ENCODE measurements around the gene ANKRD10.

The ANKRD10 gene

DNA sequence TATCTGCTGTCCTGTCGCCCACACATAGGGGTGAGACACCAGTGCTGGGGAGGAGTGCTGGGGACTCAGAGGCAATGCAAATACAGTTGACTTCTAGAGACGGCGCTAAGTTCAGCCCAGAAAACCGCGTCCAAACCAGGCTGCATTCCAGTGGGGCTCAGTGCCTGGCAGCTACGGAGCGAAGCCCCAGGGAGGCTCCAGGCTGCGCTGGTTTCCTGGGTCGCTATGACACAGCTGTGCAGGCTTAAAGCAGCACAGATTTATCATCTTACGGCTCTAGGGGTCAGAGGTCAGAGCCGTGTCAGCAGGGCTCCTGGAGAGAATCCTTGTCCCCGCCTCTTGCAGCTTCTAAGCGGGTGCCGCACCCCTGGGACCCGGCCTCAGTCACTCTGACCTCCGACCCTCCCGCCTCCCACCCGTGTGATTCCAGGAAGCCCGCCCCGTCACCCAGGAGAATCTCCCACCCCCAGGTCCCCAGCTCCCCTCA is 61.6 kb downstream of the ANKRD10 start:
- peaks cover 4% of the 10 kb centered on the region for H3K27me3 ChIP-seq (ENCODE audit: insufficient read depth, poor library complexity, severe bottlenecking)
- H3K27ac ChIP-seq (replicated peaks), result no peak overlapping the region
- DNase-seq (ENCODE audit: low read depth in 1 of 2, low spot score in 1 of 2), result no peak
- TF ChIP-seq POLR2AphosphoS5 (IDR thresholded peaks at IDR 0.05; ENCODE audit: low read depth) (no peak), GABPA (IDR thresholded peaks at IDR 0.05; ENCODE audit: low read depth) (no peak), SPI1 (IDR thresholded peaks at IDR 0.05; ENCODE audit: borderline replicate concordance, low read depth) (no peak)
- TF ChIP-seq, protein P1, sequence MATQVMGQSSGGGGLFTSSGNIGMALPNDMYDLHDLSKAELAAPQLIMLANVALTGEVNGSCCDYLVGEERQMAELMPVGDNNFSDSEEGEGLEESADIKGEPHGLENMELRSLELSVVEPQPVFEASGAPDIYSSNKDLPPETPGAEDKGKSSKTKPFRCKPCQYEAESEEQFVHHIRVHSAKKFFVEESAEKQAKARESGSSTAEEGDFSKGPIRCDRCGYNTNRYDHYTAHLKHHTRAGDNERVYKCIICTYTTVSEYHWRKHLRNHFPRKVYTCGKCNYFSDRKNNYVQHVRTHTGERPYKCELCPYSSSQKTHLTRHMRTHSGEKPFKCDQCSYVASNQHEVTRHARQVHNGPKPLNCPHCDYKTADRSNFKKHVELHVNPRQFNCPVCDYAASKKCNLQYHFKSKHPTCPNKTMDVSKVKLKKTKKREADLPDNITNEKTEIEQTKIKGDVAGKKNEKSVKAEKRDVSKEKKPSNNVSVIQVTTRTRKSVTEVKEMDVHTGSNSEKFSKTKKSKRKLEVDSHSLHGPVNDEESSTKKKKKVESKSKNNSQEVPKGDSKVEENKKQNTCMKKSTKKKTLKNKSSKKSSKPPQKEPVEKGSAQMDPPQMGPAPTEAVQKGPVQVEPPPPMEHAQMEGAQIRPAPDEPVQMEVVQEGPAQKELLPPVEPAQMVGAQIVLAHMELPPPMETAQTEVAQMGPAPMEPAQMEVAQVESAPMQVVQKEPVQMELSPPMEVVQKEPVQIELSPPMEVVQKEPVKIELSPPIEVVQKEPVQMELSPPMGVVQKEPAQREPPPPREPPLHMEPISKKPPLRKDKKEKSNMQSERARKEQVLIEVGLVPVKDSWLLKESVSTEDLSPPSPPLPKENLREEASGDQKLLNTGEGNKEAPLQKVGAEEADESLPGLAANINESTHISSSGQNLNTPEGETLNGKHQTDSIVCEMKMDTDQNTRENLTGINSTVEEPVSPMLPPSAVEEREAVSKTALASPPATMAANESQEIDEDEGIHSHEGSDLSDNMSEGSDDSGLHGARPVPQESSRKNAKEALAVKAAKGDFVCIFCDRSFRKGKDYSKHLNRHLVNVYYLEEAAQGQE (IDR thresholded peaks at IDR 0.05; ENCODE audit: insufficient replicate concordance, low read depth), result no peak
- TF ChIP-seq, protein P2, sequence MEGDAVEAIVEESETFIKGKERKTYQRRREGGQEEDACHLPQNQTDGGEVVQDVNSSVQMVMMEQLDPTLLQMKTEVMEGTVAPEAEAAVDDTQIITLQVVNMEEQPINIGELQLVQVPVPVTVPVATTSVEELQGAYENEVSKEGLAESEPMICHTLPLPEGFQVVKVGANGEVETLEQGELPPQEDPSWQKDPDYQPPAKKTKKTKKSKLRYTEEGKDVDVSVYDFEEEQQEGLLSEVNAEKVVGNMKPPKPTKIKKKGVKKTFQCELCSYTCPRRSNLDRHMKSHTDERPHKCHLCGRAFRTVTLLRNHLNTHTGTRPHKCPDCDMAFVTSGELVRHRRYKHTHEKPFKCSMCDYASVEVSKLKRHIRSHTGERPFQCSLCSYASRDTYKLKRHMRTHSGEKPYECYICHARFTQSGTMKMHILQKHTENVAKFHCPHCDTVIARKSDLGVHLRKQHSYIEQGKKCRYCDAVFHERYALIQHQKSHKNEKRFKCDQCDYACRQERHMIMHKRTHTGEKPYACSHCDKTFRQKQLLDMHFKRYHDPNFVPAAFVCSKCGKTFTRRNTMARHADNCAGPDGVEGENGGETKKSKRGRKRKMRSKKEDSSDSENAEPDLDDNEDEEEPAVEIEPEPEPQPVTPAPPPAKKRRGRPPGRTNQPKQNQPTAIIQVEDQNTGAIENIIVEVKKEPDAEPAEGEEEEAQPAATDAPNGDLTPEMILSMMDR (IDR thresholded peaks at IDR 0.05; ENCODE audit: insufficient read depth, low read length), result no peak
- no peak overlapping the region for H3K4me3 ChIP-seq (replicated peaks; ENCODE audit: insufficient read depth, low read length)

DNA sequence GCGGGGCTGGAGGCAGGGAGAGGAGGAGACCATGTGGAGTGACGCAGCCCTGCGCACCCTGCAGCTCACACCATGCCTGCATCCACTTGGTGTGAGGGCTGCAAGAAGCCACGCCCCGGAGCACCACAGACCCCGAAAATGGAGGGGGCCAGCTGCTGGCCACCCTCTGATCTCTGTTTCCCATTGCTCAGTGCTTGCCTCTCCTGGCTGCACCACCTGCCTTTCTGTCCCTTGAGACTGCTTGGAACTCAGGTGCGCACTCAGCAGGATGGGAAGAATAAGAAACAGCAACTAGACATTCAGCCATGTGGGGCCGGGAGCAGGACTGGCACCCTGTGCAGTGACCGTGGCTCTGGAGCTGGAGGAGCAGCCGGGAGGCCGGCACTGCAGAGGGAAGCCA is 64.0 kb downstream of the ANKRD10 start:
- Histone ChIP-seq H3K27ac (replicated peaks) (no peak overlapping the region), H3K27me3 (ENCODE audit: insufficient read depth, poor library complexity, severe bottlenecking) (peaks cover 5% of the 10 kb centered on the region), H3K4me3 (replicated peaks; ENCODE audit: insufficient read depth, low read length) (no peak overlapping the region)
- no peak for DNase-seq (ENCODE audit: low read depth in 1 of 2, low spot score in 1 of 2)
- TF ChIP-seq, protein P2 (IDR thresholded peaks at IDR 0.05; ENCODE audit: insufficient read depth, low read length), result no peak
- TF ChIP-seq SPI1 (IDR thresholded peaks at IDR 0.05; ENCODE audit: borderline replicate concordance, low read depth) (no peak), GABPA (IDR thresholded peaks at IDR 0.05; ENCODE audit: low read depth) (no peak), POLR2AphosphoS5 (IDR thresholded peaks at IDR 0.05; ENCODE audit: low read depth) (no peak)
- TF ChIP-seq, protein P1 (IDR thresholded peaks at IDR 0.05; ENCODE audit: insufficient replicate concordance, low read depth), result no peak

DNA sequence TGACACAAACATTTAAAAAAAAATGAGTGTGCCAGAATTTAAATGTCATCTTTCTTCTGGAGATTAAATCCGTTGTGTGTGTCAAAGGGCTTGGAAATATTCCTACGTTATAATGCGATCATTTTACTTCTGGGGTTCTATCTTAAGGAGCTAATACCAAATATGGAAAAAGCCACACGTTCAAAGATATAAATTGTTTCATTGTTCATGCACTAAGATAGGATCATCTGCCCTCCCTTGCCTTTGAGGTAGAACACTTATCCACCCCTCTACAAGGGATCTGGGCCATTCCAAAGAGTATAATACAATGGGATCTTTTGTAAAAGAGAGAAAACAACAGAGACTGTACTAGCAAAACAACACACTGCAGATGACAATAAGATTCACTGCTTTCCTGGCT is 64.9 kb downstream of the ANKRD10 start:
- Histone ChIP-seq H3K27me3 (ENCODE audit: insufficient read depth, poor library complexity, severe bottlenecking) (peaks cover 5% of the 10 kb centered on the region), H3K4me3 (replicated peaks; ENCODE audit: insufficient read depth, low read length) (no peak overlapping the region), H3K27ac (replicated peaks) (no peak overlapping the region)
- TF ChIP-seq, protein P1 (IDR thresholded peaks at IDR 0.05; ENCODE audit: insufficient replicate concordance, low read depth), result no peak
- TF ChIP-seq GABPA (IDR thresholded peaks at IDR 0.05; ENCODE audit: low read depth) (no peak), SPI1 (IDR thresholded peaks at IDR 0.05; ENCODE audit: borderline replicate concordance, low read depth) (no peak), POLR2AphosphoS5 (IDR thresholded peaks at IDR 0.05; ENCODE audit: low read depth) (no peak)
- TF ChIP-seq, protein P2 (IDR thresholded peaks at IDR 0.05; ENCODE audit: insufficient read depth, low read length), result no peak
- DNase-seq (ENCODE audit: low read depth in 1 of 2, low spot score in 1 of 2), result no peak

Measured in HL-60 (cell line).